Testis (tissue), 2 donors: ENCODE data around the gene TLE1.

Source experiments
- CTCF ChIP-seq, 3 experiments: fragments of 450-650 bp in 2 of 3; fragments of 200-600 bp in 1 of 3; sonication (generic) in 1 of 3; IDR thresholded peaks; one replicate each; pipeline ENCODE4 v1.5.1; 2016 to 2019; ENCODE audit warnings: antibody characterized with exemption in 3 of 3, mild to moderate bottlenecking in 2 of 3, moderate library complexity in 1 of 3
- POLR2A ChIP-seq: fragments of 450-650 bp; IDR thresholded peaks from one replicate; pipeline ENCODE4 v1.6.1; 2017; ENCODE audit warnings: antibody characterized with exemption, mild to moderate bottlenecking, moderate library complexity

DNA sequence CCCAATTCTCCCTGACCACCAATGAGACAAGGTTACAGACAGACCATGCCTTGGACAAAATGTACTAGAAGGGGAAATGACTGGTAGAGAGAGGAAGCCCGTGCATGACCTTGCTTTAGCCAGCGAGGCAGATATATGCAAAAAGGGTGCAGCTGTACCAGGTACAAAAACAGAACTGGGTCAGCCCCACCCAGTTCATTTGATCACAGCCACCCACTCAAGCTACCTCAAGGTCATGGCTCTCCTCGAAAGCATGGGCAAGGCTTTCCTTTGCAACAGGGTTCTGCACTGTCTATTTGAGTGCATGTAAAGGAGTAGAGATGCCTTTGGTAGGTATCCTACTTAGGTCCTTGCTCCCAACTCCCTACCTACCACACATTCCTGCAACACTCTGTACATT lies 33.3 kb downstream of the TLE1 start:
- no peak for TF ChIP-seq POLR2A
- TF ChIP-seq CTCF (IDR thresholded peaks at IDR 0.05), result no peak
